22Rv1 (cell line): Measurements from ENCODE around the gene USB1.
"Not testable (repeated sequence)": the region's sequence is repeated elsewhere in the genome, so short reads cannot be mapped to it uniquely, and the experiment has no call there.

Experiments
- H3K27ac ChIP-seq: fragments of 450-650 bp; 2 replicates; pipeline ENCODE4 v1.5.1; 2017
- CTCF ChIP-seq: fragments of 450-650 bp; IDR thresholded peaks from 2 replicates; pipeline ENCODE4 v1.5.1; 2017; ENCODE audit warnings: mild to moderate bottlenecking
- ZFX ChIP-seq: fragments of 450-650 bp; IDR thresholded peaks from 2 replicates; pipeline ENCODE4 v1.6.1; 2017; ENCODE audit warnings: antibody characterized with exemption, borderline replicate concordance

USB1 gene

DNA sequence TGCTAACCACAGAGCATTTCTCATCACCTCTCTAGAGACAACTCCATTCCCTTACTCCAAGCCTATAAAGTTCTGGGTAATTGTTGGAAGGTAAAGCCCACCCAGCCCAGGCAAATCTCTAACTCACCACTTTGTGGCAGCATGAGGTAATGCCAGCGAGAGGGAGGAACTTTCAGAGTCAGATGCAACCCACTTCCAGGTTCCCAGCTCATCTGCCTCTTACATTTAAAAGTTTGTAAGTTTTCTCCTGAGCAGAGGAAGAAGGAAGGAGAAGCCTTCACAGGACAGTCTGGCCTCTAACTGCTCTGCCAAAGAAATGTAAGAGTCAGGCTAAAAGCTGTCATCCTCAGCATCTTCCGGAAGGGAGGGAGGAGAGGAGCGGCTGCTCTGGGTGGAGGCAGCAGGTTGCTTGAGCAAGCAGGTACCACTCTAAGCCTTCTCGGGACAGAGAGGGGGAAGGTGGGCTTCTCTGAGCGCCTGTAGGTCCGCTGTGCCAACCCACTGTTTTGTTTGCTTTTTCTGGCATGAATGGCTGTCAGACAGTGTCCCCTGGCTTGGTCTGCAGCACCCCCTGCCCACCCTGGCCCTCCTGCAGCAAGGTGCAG lies 1.7 kb upstream of the USB1 start:
- H3K27ac ChIP-seq, result no peak overlapping the region
- TF ChIP-seq CTCF (no peak), ZFX (no peak)

DNA sequence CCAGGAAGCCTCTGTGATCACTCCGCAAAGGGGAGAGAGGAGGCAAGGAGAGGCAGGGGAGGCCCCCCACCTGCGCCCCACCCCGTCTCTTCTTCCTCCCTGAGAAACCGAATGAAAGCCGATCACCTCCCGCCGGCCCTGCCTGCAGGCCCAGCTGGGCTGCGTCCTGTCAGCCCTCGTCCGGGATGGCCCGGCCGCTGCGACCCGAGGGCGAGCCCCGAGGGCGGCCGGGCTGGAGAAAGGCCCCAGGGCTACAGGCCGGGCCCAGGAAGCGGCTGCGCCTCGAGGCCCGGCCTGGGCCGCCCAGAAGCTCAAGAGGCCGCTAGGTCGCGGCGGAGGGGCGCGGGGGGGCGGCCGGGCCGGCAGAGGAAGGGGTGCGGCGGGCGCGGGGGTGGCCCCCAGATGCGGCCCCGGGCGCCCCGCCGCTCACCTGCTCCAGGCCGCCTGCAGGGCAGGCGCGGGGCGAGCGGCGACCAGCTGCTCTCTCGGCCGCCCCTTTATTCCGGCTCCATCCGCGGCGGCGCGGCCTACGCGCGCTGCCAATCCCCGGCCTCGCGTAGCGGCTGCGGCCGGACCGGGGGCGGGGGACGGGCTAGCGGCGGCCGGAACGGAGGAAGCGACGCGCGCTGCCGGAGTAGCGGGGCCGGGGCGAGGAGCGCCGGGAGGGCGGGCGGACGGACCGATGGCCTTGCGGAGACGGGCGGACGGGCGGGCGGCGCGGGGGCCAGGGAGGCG lies 1.1 kb upstream of the USB1 start, which contains the start of gene ZNF319:
Gene ZNF319 (minus strand): TSS at position 702 of the 735 bp plus-strand sequence. CDS start 2,407 bp downstream, outside the sequence.
- H3K27ac ChIP-seq, result peak within 1 kb of the TSS; percentile 80
- TF ChIP-seq CTCF (no peak), ZFX (no peak)

- TF ChIP-seq ZFX, result no peak
- no peak for TF ChIP-seq CTCF
- peak overlapping the region; percentile 80; the same call in 1 of the 2 replicates for H3K27ac ChIP-seq
These were observed 691 bp downstream of the USB1 start for GRCh38 chr16:58001781-58002415.

- TF ChIP-seq ZFX, result no peak
- no peak for TF ChIP-seq CTCF
- no peak overlapping the region for H3K27ac ChIP-seq
These were observed 1.2 kb downstream of the USB1 start for GRCh38 chr16:58002416-58002800.

DNA sequence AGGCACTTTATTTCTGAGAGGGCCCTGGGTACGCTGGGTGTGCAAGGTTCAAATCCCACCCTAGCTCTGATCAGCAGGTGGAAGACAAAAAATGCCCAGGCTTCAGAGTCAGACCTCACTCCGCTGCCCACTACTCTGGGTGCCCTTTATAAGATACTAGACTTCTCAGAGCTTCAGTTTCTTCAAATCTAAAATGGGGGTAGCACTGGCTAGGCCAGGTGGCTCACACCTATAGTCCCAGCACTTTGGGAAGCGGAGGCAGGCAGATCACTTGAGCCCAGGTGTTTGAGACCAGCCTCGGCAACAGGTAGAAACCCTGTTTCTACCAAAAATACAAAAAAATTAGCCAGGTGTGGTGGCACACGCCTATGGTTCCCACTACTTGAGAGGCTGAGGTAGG lies 1.7 kb downstream of the USB1 start:
- H3K27ac ChIP-seq, result no peak overlapping the region
- no peak for TF ChIP-seq CTCF
- no peak for TF ChIP-seq ZFX

DNA sequence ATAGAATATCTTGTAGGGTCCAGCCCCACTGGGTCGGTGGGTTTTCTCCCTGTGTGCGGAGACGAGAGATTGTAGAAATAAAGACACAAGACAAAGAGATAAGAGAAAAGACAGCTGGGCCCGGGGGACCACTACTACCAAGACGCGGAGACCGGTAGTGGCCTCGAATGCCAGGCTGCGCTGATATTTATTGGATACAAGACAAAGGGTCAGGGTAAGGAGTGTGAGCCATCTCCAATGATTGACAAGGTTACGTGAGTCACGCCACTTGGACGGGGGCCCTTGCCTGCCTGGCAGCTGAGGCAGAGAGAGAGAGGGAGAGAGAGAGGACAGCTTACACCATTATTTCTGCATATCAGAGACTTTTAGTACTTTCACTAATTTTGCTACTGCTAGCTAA lies 3.5 kb downstream of the USB1 start:
- not testable (repeated sequence) for H3K27ac ChIP-seq

GRCh38 chr16:58009856-58010416 lies 8.7 kb downstream of the USB1 start:
- no peak overlapping the region for H3K27ac ChIP-seq
- no peak for TF ChIP-seq ZFX
- no peak for TF ChIP-seq CTCF
